Stimulated activated CD4-positive, alpha-beta T cell treated with anti-CD3 and anti-CD28 coated beads, TNF-alpha, amount 100 ng/mL, for 24 hours (primary cell): Measurements from ENCODE around the gene THSD1.
"Not testable (repeated sequence)": the region's sequence is repeated elsewhere in the genome, so short reads cannot be mapped to it uniquely, and the experiment has no call there.

Experiments
- DNase-seq, 3 experiments: peaks; one replicate each; pipeline ENCODE4 v3.0.0-alpha.2; 2020; ENCODE audit warnings: low read depth in 3 of 3

The THSD1 gene

GRCh38 chr13:52411629-52412028, 5.7 kb upstream of the THSD1 start:
- DNase-seq: no peak

GRCh38 chr13:52408071-52408658, 2.2 kb upstream of the THSD1 start:
- DNase-seq: not testable (repeated sequence)

- not testable (repeated sequence) for DNase-seq
These were observed 1.5 kb upstream of the THSD1 start for GRCh38 chr13:52407436-52407835.

- no peak for DNase-seq
These were observed 657 bp upstream of the THSD1 start for GRCh38 chr13:52406629-52407028.

- no peak for DNase-seq
These were observed 604 bp downstream of the THSD1 start for GRCh38 chr13:52405369-52405766.

- DNase-seq: no peak
These were observed 6.3 kb downstream of the THSD1 start for GRCh38 chr13:52399708-52400107.

GRCh38 chr13:52399046-52399445, 6.9 kb downstream of the THSD1 start:
- no peak for DNase-seq

GRCh38 chr13:52395704-52396103, 10.3 kb downstream of the THSD1 start:
- DNase-seq: no peak

GRCh38 chr13:52394586-52394985, 11.4 kb downstream of the THSD1 start:
- no peak for DNase-seq

GRCh38 chr13:52393572-52394357, 12.2 kb downstream of the THSD1 start:
- DNase-seq: no peak

GRCh38 chr13:52387721-52388120, 18.3 kb downstream of the THSD1 start:
- no peak for DNase-seq

- no peak for DNase-seq
These were observed 20.1 kb downstream of the THSD1 start for GRCh38 chr13:52385870-52386269.

- no peak for DNase-seq
These were observed 22.6 kb downstream of the THSD1 start for GRCh38 chr13:52383366-52383765.

- DNase-seq: no peak
These were observed 27.7 kb downstream of the THSD1 start for GRCh38 chr13:52378312-52378711.

- DNase-seq: no peak
These were observed 28.1 kb downstream of the THSD1 start for GRCh38 chr13:52377898-52378297.

GRCh38 chr13:52374873-52375411, 31.0 kb downstream of the THSD1 start:
- DNase-seq: no peak

- DNase-seq: no peak
These were observed 31.6 kb downstream of the THSD1 start for GRCh38 chr13:52374389-52374788.

GRCh38 chr13:52373277-52373676, 32.7 kb downstream of the THSD1 start:
- DNase-seq: not testable (repeated sequence)

- no peak for DNase-seq
These were observed 34.2 kb downstream of the THSD1 start for GRCh38 chr13:52371736-52372247.

- no peak for DNase-seq
These were observed 39.7 kb downstream of the THSD1 start for GRCh38 chr13:52366291-52366690.

GRCh38 chr13:52362169-52362887, 43.6 kb downstream of the THSD1 start:
- not testable (repeated sequence) for DNase-seq

- DNase-seq: no peak
These were observed 44.7 kb downstream of the THSD1 start for GRCh38 chr13:52361225-52361624.
